GM19239 (cell line): ENCODE results near the gene SLC12A8.

Experiments
- DNase-seq: peaks from one replicate; pipeline ENCODE4 v3.0.0; 2011; ENCODE audit warnings: low spot score; ENCODE audit not compliant: insufficient read length
- FAIRE-seq: peaks from 2 replicates; lab custom pipeline; 2011; peaks lifted over from hg19 to GRCh38; lab: Jason Lieb, UNC

Gene SLC12A8

GRCh38 chr3:125142940-125143339 is 69.6 kb downstream of the SLC12A8 start:
- DNase-seq, result no peak
- FAIRE-seq, result peak; percentile 81

GRCh38 chr3:125142420-125142778 is 70.1 kb downstream of the SLC12A8 start:
- DNase-seq (no peak), FAIRE-seq (no peak)

DNA sequence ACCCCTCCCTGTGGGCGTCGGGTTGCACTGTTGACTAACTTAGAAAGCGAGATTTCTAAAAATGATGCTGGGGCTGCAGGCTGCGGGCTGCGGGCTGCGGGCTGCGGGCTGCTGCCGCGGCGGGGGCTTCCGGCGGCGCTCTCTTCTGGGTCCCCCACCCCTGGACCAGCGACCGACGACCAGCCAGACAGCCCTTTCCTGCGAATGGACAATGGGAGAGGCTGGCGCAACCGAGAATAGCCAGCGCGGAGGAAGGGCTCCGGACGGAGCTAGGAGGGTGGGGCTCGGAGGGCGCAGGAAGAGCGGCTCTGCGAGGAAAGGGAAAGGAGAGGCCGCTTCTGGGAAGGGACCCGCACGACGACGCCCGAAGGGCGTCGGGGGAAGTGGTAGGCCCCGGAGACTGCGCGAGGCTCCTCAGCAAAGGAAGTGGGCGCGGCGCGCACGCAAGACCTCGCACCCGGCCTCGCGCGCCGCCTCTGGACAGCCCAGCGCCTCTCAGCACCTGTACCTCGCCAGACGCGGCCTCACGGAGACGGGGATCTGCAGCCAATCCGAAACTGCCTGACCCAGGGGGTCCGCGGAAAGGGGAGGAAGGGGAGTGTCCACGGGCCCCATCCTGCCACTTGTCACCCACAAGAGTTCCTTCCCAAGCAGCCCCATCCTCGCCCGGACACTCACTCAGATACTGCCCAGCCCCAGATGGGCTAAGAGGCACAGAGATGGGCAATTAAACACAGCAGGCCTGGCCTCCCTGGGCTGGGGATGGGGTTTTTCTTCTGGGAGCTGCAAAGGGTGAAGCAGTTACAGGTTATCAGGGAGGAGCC is 70.7 kb downstream of the SLC12A8 start:
- FAIRE-seq (peak; percentile 56), DNase-seq (peak; percentile 57)

- DNase-seq (no peak), FAIRE-seq (peak; percentile 89)
Measured at GRCh38 chr3:125140818-125141595, 71.5 kb downstream of the SLC12A8 start.

DNA sequence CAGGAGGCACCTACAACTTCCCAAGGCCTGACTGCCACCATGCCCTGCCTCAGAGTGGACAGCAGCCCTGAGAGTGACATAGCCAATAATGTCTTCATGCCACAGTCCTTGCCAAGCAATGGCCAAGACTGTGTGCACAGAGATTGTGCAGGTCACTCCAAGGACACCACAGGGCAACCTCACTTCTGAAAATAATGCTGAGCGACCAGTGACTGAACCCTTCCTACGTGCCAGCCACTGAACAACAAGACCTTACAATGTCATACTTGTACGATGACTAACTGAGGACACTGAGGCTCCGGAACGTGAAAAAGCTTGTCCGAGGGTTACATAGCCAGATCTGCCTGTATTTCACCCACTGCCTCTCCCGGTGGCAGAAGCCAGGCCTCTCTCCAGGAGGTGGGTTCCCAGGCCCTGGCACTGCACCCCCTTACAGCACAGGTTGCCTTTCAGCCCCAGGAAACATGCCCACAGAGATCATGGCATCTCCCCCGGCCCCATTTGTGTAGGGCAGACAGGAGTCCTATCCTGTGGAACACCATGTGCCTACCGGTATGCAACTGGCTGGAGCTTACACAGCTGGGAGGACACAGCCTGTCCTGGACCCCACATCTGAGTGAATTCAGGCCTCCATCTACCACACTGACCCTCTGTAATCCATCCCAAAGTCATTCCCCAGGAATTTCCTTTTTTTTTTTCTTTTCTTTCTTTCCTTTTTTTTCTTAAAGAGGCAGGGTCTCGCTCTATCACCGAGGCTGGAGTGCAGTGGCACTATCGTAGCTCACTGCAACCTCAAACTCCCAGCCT is 72.3 kb downstream of the SLC12A8 start:
- no peak for FAIRE-seq
- DNase-seq, result no peak

GRCh38 chr3:125139386-125139785 is 73.2 kb downstream of the SLC12A8 start:
- no peak for FAIRE-seq
- no peak for DNase-seq

DNA sequence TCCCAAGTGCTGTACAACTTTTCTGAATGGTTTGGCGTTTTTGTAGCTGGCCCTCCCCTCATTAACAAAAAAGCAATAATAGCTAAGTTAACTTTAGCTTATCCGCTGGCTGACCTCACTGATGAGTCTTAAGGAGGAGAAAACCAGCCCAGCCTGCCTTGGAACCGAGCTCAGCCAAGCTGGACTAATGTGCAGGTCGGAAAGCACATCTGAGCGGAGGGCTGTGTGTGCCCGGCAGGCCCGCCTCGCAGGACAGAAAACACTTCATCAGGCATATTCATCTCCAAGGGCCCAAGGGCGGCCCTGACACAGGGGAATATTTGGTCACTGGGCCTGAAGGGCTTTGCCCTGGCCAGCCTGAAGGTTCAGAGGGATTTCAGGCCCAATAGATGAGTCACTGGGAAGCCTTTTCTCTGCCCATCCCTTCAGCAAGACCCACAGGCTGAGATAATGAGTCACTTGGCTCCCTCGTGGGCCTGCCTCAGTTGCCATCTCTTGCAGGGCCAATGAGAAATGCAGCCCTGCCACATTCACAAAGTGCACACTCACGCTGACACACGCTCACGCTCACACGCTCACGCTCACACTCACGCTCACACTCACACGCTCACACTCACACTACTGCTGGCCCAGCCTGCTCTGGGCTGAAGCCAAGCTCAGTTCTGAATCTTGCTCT is 75.1 kb downstream of the SLC12A8 start:
- no peak for DNase-seq
- FAIRE-seq, result no peak

DNA sequence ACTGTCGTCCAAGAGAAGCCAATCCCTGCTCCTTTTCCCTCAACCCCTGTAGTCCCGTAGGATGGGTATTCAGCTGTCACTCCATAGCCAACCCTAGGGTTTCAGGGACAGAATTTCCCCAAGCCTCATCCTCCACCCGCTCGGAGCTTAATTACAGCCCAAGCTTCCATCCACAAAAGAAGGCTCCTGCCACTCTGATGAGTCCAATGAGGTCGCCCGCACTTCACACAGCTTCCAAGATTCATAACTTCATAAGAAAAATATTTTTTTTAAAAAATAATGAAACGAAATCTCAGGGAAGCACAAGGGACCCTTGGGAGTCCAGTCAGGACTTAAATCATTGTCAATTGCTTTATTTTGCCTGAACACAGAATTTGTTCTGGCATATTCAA is 75.6 kb downstream of the SLC12A8 start:
- FAIRE-seq, result no peak
- no peak for DNase-seq

GRCh38 chr3:125136515-125136914 is 76.0 kb downstream of the SLC12A8 start:
- DNase-seq (no peak), FAIRE-seq (peak; percentile 78)

DNA sequence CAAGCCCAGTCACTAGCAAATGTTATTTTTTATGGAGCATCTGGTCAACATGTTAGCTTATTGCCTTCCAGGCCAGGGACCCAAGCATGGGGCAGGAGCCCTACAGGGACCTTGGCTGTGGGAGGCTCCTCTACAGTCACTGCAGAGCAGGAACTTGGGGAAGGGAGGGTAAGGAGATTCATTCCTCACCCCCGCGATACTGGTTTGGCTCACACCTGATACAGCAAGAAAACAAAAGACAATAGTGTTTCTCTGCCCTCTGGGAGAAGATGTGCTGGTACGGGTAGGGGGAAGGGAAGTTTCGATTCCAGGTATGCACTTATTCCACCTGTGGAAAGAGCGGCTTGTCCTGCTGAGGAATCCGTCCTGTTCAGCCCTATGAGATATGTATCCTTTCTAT is 77.6 kb downstream of the SLC12A8 start:
- FAIRE-seq (no peak), DNase-seq (no peak)

DNA sequence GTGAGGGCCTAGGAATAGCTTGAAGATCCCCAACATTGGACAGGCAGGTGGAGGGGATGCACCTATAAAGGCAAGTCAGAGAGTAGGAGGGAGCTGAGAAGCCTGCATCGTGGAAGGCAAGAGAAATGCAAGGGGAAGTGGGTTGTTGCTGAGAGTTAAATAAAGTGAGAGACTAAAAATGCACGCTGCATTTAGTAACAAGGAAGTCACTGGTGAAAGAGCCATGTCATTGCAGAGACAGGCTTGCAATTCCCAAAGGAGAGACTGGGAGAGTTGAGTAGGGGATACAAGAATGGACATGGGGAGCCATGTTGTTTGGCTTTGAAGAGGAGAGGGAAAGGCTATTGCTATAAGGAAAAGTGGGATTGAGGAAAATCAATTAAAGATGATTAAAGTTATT is 79.7 kb downstream of the SLC12A8 start:
- no peak for DNase-seq
- FAIRE-seq, result peak; percentile 85

DNA sequence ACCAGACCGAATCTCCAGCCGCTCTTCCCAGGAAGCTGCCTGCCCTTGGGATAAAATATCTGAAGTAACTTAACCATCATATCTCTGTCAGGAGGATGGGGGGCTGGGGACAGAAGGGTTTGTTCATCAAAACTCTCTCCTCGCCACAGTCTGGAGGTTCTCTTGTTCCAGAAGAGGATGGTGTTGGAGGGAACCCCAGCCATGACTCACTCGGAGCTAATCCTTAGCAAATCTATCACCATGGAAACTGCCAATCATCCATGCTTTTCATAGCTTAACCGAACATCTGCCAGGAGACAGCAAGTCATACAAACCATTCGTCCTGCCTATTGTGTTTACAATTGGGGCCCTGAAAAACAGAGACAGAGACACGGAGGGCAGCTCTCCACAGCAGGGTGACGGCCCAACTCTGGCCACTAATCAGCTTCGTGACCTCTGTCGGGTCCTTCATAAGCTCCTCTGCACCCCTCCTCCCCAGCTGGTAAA is 83.0 kb downstream of the SLC12A8 start:
- FAIRE-seq, result no peak
- no peak for DNase-seq

DNA sequence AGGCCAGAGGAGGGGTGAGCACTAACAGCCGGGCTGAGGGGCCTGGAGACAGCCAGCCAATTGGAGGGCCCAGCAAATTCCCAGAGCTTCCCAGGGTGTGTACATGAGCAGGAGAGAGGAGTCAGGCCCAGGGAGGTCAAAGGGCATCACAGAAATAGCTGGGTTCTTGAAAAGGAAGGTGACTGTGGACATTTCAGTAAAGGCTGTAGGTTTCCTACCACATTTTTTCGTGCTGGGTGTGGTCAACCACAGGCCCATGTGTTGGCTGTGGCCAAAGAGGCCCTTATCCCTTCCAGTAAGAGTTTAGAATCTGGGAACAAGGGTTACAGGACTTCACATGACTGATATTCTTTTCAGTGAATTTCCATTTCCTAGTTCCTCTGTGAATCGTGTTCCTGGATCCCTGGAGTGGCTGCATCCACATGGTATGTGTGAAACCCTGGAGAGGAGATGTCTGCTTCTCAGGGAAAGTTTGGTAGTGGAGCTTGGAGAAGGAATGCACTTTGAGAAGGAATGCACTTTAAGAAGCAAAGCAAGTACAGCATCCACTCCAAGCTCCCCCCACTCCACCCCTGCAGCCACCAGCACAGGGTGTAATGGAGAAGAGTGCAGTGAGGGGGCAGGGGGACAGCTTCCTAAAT is 83.6 kb downstream of the SLC12A8 start:
- no peak for DNase-seq
- peak; percentile 33 for FAIRE-seq

DNA sequence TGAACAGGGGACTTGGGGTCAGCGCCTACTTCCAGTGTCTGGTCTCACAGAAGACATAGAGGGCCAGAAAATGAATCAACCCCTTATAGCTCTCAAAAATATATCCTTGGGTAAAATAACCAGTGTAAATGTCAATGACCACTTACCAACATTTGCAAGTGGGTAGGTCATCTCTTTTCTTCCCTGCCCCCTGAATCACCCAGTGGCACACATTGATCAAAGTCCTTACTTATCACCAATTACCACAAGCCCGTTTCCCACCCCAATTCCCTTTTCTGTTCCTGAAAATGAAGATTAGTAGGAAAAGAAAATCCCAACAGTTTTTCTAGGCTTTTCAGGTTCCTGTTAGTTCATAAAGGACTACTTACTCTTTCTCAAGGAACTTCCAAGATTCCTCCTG is 86.2 kb downstream of the SLC12A8 start:
- FAIRE-seq (no peak), DNase-seq (no peak)

GRCh38 chr3:125125821-125126245 is 86.7 kb downstream of the SLC12A8 start:
- FAIRE-seq, result no peak

GRCh38 chr3:125123451-125124305 is 88.9 kb downstream of the SLC12A8 start:
- DNase-seq (no peak), FAIRE-seq (no peak)

More at GRCh38 chr3:125125821-125126245, 86.7 kb downstream of the SLC12A8 start:
- DNase-seq, result no peak

DNA sequence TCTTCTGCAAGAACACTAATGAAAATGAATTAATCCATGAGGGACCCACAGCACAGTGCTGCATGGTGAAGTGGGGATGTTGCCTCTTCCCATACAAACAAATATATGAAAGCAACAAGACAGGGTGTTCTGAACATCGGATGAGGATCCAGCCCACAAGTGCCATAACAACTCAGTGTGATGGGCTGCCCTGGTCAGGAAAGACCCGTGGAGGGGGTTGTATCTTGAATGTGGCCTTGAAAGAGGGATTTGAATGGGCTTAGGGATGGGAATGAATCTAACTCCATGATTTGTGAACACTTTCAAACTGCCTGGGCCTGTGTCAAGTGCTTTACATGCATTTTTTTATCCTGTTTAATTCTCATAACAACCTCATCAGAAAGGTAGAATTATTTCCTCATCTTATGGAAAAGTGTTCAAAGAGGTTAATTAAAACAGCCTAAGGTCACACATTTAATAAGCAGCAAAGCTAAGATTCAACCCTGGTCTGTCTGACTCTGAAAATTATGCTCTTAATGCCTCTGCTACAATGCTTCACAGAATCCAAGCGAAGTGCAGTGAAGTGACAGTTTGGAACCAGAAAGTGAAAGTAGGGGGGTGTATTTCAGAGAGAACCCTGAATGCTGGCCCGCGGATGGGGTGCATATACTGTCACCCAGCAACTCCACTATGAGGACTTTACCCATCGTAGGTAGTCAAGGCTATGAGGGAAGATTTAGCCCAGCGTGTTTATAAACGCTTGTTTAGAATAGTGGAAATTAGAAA is 91.1 kb downstream of the SLC12A8 start:
- FAIRE-seq (peak; percentile 98), DNase-seq (no peak)
